ENCODE results near the gene ZRSR2.
"Not testable (repeated sequence)": the region's sequence is repeated elsewhere in the genome, so short reads cannot be mapped to it uniquely, and the experiment has no call there.

The ZRSR2 gene, protein sequence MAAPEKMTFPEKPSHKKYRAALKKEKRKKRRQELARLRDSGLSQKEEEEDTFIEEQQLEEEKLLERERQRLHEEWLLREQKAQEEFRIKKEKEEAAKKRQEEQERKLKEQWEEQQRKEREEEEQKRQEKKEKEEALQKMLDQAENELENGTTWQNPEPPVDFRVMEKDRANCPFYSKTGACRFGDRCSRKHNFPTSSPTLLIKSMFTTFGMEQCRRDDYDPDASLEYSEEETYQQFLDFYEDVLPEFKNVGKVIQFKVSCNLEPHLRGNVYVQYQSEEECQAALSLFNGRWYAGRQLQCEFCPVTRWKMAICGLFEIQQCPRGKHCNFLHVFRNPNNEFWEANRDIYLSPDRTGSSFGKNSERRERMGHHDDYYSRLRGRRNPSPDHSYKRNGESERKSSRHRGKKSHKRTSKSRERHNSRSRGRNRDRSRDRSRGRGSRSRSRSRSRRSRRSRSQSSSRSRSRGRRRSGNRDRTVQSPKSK

DNA sequence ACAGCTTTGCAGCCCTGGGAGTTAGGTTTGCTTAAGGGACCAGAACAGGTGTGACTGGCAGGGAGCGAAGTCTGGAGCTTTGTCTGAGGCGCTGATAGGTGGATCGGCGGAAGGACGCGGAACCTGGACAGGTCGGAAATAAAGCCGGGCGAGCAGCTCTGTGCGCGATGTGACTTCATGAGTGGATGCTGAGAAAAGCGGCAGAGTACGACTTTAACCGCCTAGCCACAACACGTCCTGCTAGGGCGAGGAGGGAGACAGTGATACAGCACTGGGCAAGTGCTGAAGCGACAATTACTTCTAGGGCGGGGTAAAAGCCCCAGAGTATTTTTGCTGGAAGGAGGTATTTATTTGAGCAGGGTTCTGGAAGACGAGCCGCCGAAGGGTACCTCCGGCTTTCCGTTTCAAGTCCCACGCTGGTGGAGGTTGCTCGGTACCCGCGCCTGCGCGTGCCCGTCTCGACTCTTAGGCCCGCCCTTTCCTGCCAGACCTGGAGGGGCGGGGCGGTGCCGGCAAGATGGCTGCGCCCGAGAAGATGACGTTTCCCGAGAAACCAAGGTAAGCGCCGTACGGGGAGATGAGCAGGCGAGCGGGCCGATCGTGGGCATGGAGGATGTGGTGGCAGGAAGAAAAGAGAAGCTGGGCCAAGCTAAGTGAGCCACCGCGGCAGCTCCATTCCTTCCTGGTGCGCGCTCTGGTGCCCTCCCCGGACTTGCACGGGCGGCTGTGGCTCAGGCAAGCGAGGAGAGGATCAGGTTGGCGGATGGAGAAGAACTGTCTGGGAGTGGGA lies at the start of gene ZRSR2:
ZRSR2 (plus strand) TSS at position 506 of the 790 bp plus-strand sequence; CDS start at position 518, 12 bp downstream.
- DNase-seq, result no peak

DNA sequence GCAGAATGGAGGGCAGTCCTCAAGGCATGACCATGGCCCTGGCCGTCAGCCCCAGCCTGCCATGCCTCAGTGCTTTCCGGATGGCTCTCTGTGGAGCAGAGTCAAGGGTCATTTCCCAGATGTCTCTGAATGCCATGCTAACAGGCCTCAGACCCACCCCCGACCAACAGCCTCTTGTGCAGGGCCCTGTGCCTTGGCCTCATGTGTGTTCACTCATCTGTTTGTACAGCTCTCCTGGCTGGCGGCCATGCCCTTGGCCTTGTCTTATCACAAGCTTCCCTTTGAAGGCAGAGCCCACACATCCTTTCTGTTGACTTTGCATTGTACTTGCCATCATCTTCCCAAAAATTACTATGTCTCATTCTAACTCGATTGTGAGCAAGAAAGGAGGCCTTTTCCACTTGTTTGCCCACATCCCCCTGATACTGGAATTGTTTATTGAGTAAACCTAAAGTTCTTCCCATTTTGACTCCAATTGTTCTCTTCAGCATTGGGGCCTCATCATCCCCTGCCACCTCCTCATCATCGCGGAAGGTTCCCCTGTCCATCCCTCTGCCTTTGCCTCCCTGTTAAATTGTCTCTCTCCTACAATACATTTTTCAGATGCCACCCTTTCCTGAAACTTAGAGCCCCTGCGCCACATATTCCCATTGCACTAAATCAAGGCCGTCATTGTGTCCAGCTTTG lies 46.0 kb upstream of the ZRSR2 start:
- DNase-seq, result no peak

DNA sequence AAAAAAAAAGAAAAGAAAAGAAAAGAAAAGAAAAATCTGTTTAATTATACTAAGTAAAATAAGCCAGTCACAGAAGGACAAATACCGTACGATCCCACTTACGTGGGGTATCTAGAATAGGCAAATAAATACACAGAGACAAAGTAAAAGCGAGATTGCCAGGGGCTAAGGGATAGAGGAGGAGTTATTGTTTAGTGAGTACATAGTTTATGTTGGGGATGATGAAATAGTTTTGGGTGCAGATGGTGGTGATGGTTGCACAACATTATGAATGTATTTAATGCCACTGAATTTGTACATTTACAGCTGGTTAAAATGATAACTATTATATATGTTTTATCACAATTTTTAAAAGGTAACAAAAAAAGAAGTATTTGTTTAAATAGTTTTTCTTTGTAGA lies 45.1 kb upstream of the ZRSR2 start:
- no peak for DNase-seq

DNA sequence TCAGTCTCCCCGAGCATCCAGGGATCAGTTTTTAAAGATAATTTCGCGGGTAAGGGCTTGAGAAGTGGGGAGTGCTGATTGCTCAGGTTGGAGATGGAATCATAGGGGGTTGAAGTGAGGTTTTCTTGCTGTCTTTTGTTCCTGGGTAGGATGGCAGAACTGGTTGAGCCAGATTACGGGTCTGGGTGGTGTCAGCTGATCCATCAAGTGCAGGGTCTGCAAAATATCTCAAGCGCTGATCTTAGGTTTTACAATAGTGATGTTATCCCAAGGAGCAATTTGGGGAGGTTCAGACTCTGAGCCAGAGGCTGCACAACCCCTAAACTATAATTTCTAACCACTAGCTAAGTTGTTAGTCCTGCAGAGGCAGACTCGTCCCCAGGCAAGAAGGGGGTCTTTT lies 43.6 kb upstream of the ZRSR2 start:
- DNase-seq, result not testable (repeated sequence)

DNA sequence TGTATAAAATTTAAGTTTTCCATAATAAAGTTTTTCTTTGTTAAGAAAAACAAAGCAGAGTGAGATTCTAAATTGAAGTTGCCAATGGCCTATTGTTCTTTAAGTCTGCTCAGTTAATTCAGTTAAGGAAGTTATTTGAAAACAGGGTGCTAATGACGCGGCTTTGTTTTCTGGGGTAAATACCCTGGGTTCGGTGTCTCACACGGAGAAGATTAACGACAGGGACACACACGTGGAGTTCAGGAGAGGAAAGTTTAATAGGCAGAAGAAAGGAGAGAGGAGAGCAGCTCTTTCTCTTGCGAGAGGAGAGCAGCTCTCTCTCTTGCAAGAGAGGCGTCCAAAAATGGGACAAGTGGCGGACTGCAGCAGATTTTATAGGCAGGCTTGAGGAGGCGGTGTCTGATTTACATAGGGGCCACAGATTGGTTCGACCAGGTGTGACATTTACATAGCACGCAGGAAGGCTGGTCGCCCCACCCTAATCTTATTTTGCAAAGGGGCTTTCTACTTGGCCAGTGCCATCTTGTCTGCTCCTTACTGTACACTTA lies 42.6 kb upstream of the ZRSR2 start:
- no peak for DNase-seq

DNA sequence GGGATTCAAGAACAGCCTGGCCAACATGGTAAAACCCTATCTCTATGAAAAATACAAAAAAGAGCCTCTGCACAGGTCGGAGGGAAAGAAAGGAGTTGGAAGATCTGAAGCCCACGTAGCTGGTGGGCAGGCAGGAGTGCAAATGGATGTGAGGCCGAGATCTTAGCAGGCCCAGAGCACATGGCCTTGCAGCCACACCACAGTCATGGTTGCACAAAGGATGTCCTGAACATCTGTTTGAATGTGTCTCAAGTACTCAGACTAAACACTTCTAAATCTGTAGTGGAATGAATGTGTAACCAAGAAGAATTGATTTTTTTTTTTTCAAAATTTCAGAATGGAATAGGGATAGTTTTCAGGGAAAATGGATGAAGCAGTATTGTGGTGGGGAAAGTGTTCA lies 41.4 kb upstream of the ZRSR2 start:
- no peak for DNase-seq

DNA sequence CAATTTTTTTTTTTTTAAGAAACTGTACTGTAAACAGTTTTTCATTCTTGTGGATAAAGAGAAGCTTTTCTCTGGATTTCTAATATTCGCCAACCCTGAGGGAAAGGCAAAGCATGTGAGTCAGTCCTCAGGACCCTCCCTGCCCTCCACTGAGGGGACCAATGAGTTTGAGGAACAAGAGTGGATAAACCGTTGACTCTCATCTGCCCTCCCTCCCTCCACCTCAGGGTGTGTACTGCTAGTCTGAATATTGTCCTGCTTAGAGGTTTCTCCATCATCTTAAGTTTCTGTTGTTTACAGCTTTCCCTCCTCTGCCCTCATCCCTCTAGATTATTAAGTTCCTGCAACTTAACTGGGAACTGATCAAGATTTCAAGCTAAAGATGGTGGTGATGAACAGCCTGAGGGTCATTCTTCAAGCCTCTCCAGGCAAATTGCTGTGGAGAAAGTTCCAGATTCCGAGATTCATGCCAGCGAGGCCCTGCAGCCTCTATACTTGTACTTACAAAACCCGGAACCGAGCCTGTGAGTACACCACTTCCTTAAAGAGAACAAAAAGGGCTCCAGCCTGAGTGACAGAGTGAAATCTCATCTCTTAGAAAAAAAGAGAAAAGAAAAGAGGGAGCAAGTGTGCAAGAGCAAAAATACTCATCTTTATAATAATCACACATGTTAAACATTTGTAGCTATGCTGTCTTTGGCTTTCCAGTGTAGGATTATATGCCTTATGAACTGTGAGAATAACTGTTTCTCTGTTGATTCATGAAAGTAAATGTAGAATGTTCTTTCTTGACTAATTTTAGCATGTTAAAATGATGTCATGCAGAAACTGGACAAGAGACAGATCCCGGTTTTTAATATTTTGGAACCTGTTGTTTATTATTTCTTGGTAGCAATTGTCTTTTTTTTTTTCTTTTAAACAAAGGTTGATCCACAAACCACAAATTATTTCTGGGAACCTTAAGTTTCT lies 40.4 kb upstream of the ZRSR2 start:
- no peak for DNase-seq

DNA sequence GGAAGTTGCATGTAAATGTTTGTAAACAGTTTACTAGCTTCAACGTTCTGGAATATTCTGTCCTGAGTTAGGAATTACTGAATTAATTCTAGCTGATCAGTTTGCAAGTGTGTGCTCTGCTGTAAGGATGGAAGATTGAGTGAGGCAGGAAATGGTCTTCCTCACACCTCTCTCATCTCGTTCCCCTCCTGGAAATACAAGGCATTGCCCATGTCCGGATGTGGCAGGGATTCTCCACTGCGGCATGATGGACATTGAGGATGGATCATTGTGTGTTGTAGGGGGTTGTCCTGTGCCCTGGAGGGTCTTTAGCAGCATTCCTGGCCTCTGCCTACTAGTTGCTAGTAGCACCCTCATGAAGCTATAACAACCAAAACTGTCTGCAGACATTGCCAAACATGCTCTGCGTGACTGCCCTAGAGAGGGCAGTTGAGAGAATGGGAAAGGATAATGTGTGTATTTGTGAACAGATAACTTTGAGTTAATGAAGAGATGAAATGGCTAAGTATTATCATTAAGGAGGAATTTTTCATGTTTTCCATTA lies 39.6 kb upstream of the ZRSR2 start:
- DNase-seq, result no peak

DNA sequence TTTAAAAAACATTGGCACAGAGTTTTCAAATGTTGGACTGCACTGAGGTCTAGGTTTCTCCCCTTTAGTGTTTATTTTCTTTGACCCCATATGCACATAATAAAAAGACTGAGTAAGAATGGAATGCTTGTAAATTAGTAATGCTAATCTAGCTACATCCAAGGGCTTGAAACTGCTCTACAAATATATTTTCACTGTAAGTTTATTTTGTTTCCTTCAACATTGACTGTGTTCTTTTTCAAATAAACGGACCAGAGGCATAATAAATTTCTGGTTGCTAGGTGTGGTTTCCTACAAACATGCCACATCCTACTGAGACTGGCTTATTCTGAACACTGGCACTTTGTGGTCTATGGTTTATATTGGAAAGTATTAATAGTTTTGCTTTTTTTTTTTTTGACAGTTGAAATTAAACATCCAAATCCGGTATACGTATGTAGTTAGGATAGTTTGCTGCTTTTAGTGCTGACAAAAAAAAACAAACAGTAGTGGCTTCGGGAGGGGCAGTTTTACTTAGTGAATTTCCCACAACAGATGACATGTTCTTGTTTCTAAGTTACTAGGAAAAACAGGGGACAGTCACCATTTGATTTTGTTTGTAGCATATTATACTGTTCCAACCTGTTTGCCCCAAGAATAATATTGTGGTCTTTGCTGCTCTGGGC lies 39.0 kb upstream of the ZRSR2 start:
- no peak for DNase-seq

DNA sequence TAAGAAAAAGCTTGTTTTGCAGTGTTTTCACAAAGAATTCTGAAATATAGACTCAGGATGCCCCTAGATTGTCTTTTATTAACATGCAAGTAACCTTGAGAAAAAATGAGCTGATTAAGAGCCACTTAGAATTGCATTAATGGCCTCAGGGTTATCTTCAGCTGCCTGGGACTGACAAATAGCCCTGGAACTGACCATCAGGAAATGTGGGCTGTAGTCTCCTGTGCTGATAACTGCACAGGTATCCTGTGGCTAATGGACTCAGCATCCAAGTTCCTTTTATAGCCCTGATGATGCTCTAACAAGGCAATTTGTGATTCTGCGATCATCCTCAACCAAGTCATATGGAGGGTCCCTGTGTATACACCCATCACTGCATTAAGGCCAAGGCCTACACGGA lies 35.2 kb upstream of the ZRSR2 start:
- DNase-seq, result no peak

DNA sequence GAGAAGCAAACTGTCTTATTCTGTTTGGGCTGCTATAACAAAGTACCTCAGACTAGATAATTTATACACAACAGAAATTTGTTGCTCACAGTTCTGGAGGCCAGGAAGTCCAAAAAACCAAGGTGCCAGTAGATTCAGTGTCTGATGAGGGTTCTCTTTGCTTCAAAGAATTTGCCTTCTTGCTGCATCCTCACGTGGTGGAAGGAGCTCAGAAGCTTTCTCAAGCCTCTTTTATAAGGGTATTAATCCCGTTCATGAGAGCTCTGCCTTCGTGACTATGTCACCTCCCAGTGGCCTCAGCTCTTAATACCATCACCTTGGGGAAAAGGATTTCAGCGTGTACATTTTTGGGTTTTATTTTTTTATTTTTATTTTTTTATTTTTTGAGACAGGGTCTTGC lies 32.1 kb upstream of the ZRSR2 start:
- no peak for DNase-seq

DNA sequence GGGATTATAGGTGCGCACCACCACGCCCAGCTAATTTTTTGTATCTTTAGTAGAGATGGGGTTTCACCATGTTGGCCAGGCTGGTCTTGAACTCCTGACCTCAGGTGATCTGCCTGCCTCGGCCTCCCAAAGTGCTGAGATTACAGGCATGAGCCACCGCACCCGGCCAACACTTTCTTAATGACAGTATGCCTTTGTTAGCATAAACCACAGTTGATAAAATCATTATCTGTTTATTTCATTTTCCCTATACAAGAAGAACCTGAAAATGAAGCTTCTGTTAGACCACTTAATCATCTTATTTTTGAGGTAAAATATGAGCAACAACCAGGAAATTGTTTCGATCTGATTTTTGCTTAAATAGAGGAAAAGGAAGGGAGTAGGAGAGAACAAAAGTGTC lies 30.4 kb upstream of the ZRSR2 start:
- DNase-seq, result not testable (repeated sequence)

DNA sequence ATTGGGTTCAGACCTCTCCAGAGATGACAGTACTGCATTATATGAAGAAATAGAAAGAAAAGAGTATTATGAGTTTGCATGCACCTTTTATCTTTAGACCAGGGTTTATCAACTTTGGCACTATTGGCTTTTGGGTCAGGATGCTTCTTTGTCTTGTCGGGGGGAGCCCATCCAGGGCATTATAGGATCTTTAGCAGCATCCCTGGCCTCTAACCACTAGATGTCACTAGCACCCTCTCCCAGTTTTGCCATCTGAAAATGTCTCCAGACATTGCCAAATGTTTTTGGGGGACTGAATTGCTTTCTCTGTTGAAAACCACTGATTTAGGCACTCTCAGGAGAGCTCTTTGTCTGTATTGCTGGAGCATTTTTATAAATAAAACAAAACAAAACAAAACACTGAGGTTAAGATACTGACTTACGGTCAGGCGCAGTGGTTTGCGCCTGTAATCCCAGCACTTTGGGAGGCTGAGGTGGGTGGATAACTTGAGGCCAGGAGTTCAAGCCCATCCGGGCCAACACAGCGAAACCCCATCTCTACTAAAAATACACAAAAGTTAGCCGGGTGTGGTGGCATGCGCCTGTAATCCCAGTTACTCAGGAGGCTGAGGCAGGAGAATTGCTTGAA lies 28.6 kb upstream of the ZRSR2 start:
- no peak for DNase-seq

DNA sequence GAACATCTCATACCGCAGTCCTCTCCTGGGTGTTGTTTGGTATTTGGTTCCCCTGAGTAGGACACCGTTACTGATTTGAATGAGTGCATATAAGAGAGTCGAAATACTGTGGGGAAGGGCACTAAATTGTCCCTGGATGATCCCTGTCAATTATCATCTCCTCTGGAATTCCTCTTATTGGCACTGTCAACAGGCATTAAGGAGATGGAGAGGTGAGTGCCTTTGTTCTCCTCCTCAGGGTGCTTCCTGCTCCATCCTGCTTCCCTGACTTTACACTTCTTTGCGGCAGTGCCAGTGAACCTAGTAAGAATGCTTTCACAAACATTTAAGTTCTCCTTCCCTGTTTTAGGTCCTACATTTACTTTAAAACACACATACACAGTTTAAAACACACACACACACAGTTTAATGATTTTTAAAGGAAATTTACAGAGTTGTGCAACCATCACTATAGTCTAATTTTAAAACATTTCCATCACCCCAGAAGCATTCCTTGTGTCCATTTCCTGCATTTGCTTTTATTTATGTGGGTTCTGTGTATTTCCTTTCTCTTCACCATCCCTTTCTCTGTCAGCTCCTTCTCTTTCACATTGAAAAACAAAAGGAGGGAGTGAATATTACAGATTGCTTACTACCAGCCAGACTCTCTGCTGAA lies 20.9 kb upstream of the ZRSR2 start:
- no peak for DNase-seq

DNA sequence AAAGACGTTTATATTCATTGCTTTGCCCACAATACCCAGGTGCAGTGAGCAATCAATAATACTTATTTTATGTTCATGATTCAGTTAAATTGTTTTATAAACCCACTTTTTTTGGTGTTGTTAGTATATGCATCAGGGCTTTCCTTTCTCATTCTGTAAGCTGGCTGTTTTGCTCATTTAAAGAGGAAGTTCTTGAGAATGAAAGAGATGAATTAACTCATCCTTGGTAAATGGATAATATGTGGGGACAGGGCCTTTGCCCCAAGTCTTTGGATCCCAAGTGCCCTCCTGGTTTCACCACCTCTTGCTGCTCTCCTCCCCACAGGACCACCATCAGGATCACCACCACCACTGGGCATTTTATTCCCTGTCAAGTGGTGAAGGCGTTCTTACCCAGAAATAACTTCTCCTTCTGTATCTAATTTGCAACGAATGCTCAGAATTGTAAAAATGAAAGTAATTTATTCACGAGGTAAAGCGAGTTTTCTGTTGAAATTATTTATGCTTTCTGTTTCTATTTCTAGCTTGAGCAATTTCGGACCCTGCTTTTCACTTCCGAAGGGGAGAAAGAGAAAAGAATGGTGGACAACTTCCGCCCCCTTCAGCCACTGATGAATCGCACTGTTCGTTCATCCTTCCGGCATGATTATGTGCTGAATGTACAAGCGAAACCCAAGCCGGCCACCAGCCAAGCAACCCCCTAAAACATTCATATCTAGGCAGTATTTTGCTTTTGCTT lies 8.2 kb upstream of the ZRSR2 start:
- no peak for DNase-seq

DNA sequence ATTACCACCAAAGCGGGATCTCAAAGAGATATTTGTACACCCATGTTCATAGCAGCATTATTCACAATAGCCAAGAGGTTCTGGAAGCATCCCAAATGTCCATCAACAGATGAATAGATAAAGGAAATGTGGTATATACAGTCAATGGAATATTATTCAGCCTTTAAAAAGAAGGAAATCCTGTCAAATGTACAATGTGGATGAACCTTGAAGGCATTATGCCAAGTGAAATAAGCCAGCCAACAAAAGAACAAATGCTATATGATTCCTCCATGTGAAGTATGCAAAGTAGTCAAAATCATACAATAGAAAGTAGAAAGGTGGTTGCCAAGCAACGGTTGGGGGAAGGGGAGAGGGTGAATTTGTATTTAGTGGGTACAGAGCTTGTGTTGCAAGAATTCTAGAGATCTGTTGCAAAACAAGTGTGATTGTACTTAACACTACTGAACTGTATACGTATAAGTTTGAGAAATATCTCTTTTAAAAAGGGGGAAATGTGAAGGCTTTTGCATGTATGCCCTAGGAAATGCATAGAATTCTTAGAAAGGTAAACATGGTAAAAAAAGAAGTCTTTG lies 5.0 kb upstream of the ZRSR2 start:
- no peak for DNase-seq

DNA sequence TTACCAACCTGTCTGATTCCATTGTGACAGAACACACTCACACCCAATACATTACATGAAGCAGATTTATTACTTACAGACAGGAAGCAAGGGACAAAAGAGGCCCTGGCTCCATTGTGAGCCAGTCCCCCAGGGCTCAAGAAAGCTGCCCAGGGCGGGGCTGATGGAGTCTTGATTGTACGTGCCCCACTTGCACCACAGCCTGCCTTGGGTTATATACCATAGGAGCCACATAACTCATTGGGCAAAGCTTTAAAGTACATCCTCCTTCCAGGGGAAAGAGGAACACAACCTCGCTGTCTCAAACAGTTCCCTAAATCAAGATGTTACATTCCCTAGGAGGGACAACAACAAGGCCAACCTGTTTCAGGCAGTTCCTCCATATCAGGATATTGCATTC lies 3.4 kb upstream of the ZRSR2 start:
- no peak for DNase-seq

DNA sequence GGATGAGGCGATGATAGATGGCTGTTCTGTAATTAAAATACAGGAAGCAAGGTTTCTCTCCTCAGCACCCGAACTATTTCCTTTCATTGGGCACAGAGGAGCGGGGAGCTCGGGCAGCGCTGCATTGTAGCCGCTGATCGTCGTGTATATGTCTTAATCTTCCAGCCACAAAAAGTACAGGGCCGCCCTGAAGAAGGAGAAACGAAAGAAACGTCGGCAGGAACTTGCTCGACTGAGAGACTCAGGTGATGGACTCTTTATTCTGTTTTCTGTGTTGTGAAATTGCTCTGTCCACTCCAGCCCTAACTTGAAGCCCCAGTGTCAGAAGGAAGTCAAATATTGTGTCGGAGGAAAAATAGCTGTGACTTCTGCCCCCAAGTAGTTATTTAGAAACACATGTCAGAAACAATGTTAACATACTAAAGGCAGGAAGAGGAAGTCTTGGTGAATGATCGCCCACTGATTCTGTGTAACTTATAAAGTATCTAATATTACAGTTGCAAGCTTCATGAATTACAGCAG lies 546 bp downstream of the ZRSR2 start:
- DNase-seq, result no peak

DNA sequence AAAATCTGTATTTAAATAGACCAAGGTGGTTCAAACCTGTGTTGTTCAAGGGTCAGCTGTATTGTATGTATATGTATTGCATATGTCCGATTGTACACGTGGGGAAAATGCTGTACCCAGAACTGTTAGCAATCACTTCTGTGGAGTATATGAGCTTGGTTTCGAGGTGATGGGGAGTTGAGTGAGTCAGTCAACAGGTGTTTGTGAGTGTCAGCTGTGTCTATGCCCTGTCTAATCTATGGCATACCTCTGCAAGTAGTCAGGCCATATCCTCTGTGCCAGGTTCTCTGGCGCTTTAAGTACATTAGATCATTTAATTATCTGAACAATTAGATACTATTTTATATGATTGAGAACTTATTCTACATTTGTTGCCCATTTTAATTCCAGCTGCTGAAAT lies 7.4 kb downstream of the ZRSR2 start:
- DNase-seq, result no peak
